SK-N-SH (cell line): ENCODE results near the gene SALL3. TPM values are rescaled to one million over a fixed set of nuclear protein-coding genes. Genes with fewer than 3 reads are reported as not detected.

Experiments used
- CTCF ChIA-PET: fragments of 300-600, 350-600 bp; formaldehyde crosslinking; extraction: SDS; loops from one replicate; lab custom pipeline; 2021; lab: Yijun Ruan, JAX
- POLR2A ChIA-PET: fragments of 350-600 bp; sonication (Branson Sonifier 250); formaldehyde crosslinking; extraction: SDS; loops from one replicate; lab custom pipeline; 2020; ENCODE audit warnings: antibody characterized with exemption, inconsistent platforms; lab: Yijun Ruan, JAX
- DNase-seq: peaks from one replicate; pipeline ENCODE4 v3.0.0; 2012
- H2AFZ ChIP-seq: fragments of 200-600 bp; sonication (generic); 2 replicates; pipeline ENCODE4 v1.8.1; 2016; ENCODE audit warnings: antibody characterized with exemption, mild to moderate bottlenecking, low read depth
- H3F3A ChIP-seq: fragments of 200-600 bp; sonication (generic); replicated peaks from 2 replicates; pipeline ENCODE3; 2016; ENCODE audit warnings: antibody characterized with exemption, mild to moderate bottlenecking; ENCODE audit not compliant: insufficient read depth
- H3K27ac ChIP-seq, 2 experiments: fragments of 200-500 bp in 1 of 2; fragments of 200-600 bp in 1 of 2; sonication (Bioruptor generic) in 1 of 2; sonication (generic), shearing (Covaris generic) in 1 of 2; 2 replicates each; pipeline versions ENCODE4 v1.5.1 to v1.6.1; 2014 to 2016; ENCODE audit warnings: low read depth in 2 of 2, inconsistent platforms in 1 of 2, low read length in 1 of 2, mild to moderate bottlenecking in 1 of 2, mixed read lengths in 1 of 2
- H3K27me3 ChIP-seq: fragments of 200-600 bp; sonication (generic), shearing (Covaris generic); 2 replicates; pipeline ENCODE4 v1.6.1; 2016; ENCODE audit warnings: mixed run types; ENCODE audit not compliant: insufficient read depth
- H3K36me3 ChIP-seq, 2 experiments: fragments of 200-500 bp in 1 of 2; fragments of 200-600 bp in 1 of 2; sonication (Bioruptor generic) in 1 of 2; sonication (generic) in 1 of 2; replicated peaks in 1 of 2; 2 replicates each; pipeline versions ENCODE3 to v1.5.1; 2014 to 2016; ENCODE audit warnings: low read length in 1 of 2, mild to moderate bottlenecking in 1 of 2; ENCODE audit not compliant: insufficient read depth in 2 of 2, control insufficient read depth in 1 of 2
- H3K4me1 ChIP-seq, 2 experiments: fragments of 200-500 bp in 1 of 2; fragments of 200-600 bp in 1 of 2; sonication (Bioruptor generic) in 1 of 2; sonication (generic), shearing (Covaris generic) in 1 of 2; 2 replicates each; pipeline versions ENCODE4 v1.5.1 to v1.6.1; 2014 to 2016; ENCODE audit warnings: low read depth in 1 of 2, low read length in 1 of 2, mixed run types in 1 of 2; ENCODE audit not compliant: insufficient read depth in 2 of 2, control insufficient read depth in 1 of 2
- H3K4me2 ChIP-seq: fragments of 200-600 bp; sonication (generic), shearing (Covaris generic); 2 replicates; pipeline ENCODE4 v1.6.1; 2017; ENCODE audit warnings: mixed run types
- H3K4me3 ChIP-seq, 2 experiments: fragments of 200-500 bp in 1 of 2; fragments of 200-600 bp in 1 of 2; sonication (Bioruptor generic) in 1 of 2; sonication (generic), shearing (Covaris generic) in 1 of 2; 2 replicates each; pipeline versions ENCODE4 v1.5.1 to v1.8.1; 2014 to 2016; ENCODE audit warnings: low read depth in 2 of 2, inconsistent platforms in 1 of 2, low read length in 1 of 2, mild to moderate bottlenecking in 1 of 2, mixed read lengths in 1 of 2, moderate library complexity in 1 of 2
- H3K79me2 ChIP-seq: fragments of 200-600 bp; sonication (generic); 2 replicates; pipeline ENCODE4 v1.8.1; 2017; ENCODE audit warnings: mild to moderate bottlenecking; ENCODE audit not compliant: insufficient read depth
- H3K9ac ChIP-seq: fragments of 200-600 bp; sonication (generic); 2 replicates; pipeline ENCODE4 v1.6.1; 2017; ENCODE audit warnings: mixed run types
- H3K9me2 ChIP-seq: fragments of 200-600 bp; sonication (generic); 2 replicates; pipeline ENCODE4 v1.6.1; 2017; ENCODE audit warnings: mixed run types
- H3K9me3 ChIP-seq: fragments of 200-600 bp; sonication (generic); 2 replicates; pipeline ENCODE4 v1.6.1; 2017; ENCODE audit warnings: mixed run types, mild to moderate bottlenecking, moderate library complexity
- H4K20me1 ChIP-seq: fragments of 200-600 bp; sonication (generic); 2 replicates; pipeline ENCODE4 v1.6.1; 2017; ENCODE audit warnings: mild to moderate bottlenecking, mixed run types; ENCODE audit not compliant: insufficient read depth
- EP300 ChIP-seq, 2 experiments: IDR thresholded peaks; 2 replicates each; pipeline versions ENCODE4 v1.4.0 to v1.6.1; 2012; ENCODE audit warnings: borderline replicate concordance in 1 of 2, low read depth in 1 of 2, low read length in 1 of 2
- EZH2phosphoT487 ChIP-seq: fragments of 200-600 bp; sonication (generic); IDR thresholded peaks from 2 replicates; pipeline ENCODE4 v1.6.1; 2017; ENCODE audit warnings: low read depth, mixed run types, mild to moderate bottlenecking, antibody characterized with exemption, moderate library complexity, borderline replicate concordance
- FOXM1 ChIP-seq: IDR thresholded peaks from 2 replicates; pipeline ENCODE4 v1.4.0; 2012; ENCODE audit warnings: low read depth, mild to moderate bottlenecking
- JUND ChIP-seq: IDR thresholded peaks from 2 replicates; pipeline ENCODE4 v1.4.0; 2012
- PBX3 ChIP-seq: IDR thresholded peaks from 2 replicates; pipeline ENCODE4; 2012
- POLR2AphosphoS5 ChIP-seq: IDR thresholded peaks from 2 replicates; pipeline ENCODE4 v1.6.1; 2012; ENCODE audit warnings: low read depth, low read length
- SIN3A ChIP-seq: IDR thresholded peaks from 2 replicates; pipeline ENCODE4 v1.6.1; 2012; ENCODE audit warnings: low read depth, mild to moderate bottlenecking, low read length, moderate library complexity, borderline replicate concordance
- TAF1 ChIP-seq: IDR thresholded peaks from 2 replicates; pipeline ENCODE4 v1.6.1; 2012; ENCODE audit warnings: low read depth, mild to moderate bottlenecking, low read length, moderate library complexity, borderline replicate concordance
- TCF12 ChIP-seq: IDR thresholded peaks from 2 replicates; pipeline ENCODE4 v1.4.0; 2012
- TEAD4 ChIP-seq: IDR thresholded peaks from 2 replicates; pipeline ENCODE4 v1.4.0; 2012; ENCODE audit warnings: mild to moderate bottlenecking, borderline replicate concordance; ENCODE audit not compliant: insufficient read depth
- ZBTB33 ChIP-seq: IDR thresholded peaks from 2 replicates; pipeline ENCODE4 v1.4.0; 2012; ENCODE audit warnings: low read depth, borderline replicate concordance
- WGBS: methylation state at CpG from one replicate; pipeline ENCODE4 v1.1.6; 2017; ENCODE audit warnings: low lambda C conversion rate; 5-methylcytosine and 5-hydroxymethylcytosine counted together
- polyA plus RNA-seq, 3 experiments: library from polyadenylated mRNA; depleted of rRNA; stranded (reverse); fragments of >200 nt; gene quantifications; 2 replicates each; pipeline ENCODE4 v1.2.3, GENCODE V29; 2012
- TF ChIP-seq, protein P1 (sequence below): IDR thresholded peaks from 2 replicates; pipeline ENCODE4 v1.4.0; 2012; ENCODE audit warnings: low read depth, borderline replicate concordance

Gene SALL3
- polyA plus RNA-seq, 1 of the 3 experiments (the other 2 are of a cell fraction): not detected

GRCh38 chr18:78978349-78979055, 1.1 kb upstream of the SALL3 start:
- H3K9me2 ChIP-seq: no peaks in the 10 kb centered on the region
- POLR2A ChIA-PET: no interaction called here
- no peak overlapping the region for H3K27ac ChIP-seq
- H3K36me3 ChIP-seq: no peaks in the 10 kb centered on the region
- H3F3A ChIP-seq: no peaks in the 10 kb centered on the region
- no peak overlapping the region for H3K9ac ChIP-seq
- TF ChIP-seq JUND: no peak
- TF ChIP-seq ZBTB33: no peak
- TF ChIP-seq, protein P1, sequence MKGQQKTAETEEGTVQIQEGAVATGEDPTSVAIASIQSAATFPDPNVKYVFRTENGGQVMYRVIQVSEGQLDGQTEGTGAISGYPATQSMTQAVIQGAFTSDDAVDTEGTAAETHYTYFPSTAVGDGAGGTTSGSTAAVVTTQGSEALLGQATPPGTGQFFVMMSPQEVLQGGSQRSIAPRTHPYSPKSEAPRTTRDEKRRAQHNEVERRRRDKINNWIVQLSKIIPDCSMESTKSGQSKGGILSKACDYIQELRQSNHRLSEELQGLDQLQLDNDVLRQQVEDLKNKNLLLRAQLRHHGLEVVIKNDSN: no peak
- no peak for TF ChIP-seq TAF1
- TF ChIP-seq PBX3: no peak
- no peak for TF ChIP-seq FOXM1
- TF ChIP-seq TCF12: no peak
- no peak for TF ChIP-seq TEAD4
- TF ChIP-seq SIN3A: no peak
- TF ChIP-seq POLR2AphosphoS5: no peak
- TF ChIP-seq EZH2phosphoT487: no peak
- no peak for TF ChIP-seq EP300 (IDR thresholded peaks at IDR 0.05; ENCODE audit: borderline replicate concordance in 1 of 2, low read depth in 1 of 2, low read length in 1 of 2)
- TF ChIP-seq, all 33 proteins: peak for 0
- DNase-seq: no peak
- WGBS: 11% methylated on average over 44 of the region's 80 CpGs
- Histone ChIP-seq H2AFZ (no peak overlapping the region), H3K4me2 (no peak overlapping the region), H4K20me1 (0 out of 2 replicates have a peak, but pooled peaks cover 3% of the 10 kb centered on the region), H3K9me3 (no peaks in the 10 kb centered on the region), H3K4me3 (no peak overlapping the region), H3K4me1 (no peaks in the 10 kb centered on the region), H3K27me3 (peaks cover 75% of the 10 kb centered on the region), H3K79me2 (no peaks in the 10 kb centered on the region)
- CTCF ChIA-PET: interaction anchor here (1.1 kb wide), 1 partner anchor 8 kb away, joined by 3 read pairs; no protein-coding TSS in a partner anchor
